AG04449 (cell line): Measurements from ENCODE around the gene SERPINB11.
"Not testable (repeated sequence)": the region's sequence is repeated elsewhere in the genome, so short reads cannot be mapped to it uniquely, and the experiment has no call there.

Source experiments
- CTCF ChIA-PET: fragments of 350-600 bp; formaldehyde crosslinking; extraction: SDS; loops from one replicate; lab custom pipeline; 2021; ENCODE audit warnings: antibody characterized with exemption; lab: Yijun Ruan, JAX
- POLR2A ChIA-PET: fragments of 400-600, 350-600 bp; formaldehyde crosslinking; extraction: SDS; loops from one replicate; lab custom pipeline; 2020; ENCODE audit warnings: antibody characterized with exemption, inconsistent platforms; lab: Yijun Ruan, JAX
- DNase-seq: peaks from one replicate; pipeline ENCODE4 v3.0.0-alpha.2; 2010; ENCODE audit warnings: low read depth, low spot score
- H3K4me3 ChIP-seq: 2 replicates; pipeline ENCODE4 v1.5.1; 2011; ENCODE audit warnings: low read depth, mild to moderate bottlenecking, control low read depth, low read length
- CTCF ChIP-seq: IDR thresholded peaks from one replicate; pipeline ENCODE4 v1.5.1; 2011; ENCODE audit warnings: mild to moderate bottlenecking, moderate library complexity, low read length, control low read depth, inconsistent platforms; ENCODE audit not compliant: insufficient read depth; ENCODE audit errors: missing control alignments

SERPINB11 gene

GRCh38 chr18:63758615-63759240 lies 56.0 kb downstream of the SERPINB11 start:
- POLR2A ChIA-PET: no interaction called here
- TF ChIP-seq CTCF: no peak
- no peak overlapping the region for H3K4me3 ChIP-seq
- CTCF ChIA-PET: interaction anchor here (1.1 to 2.2 kb wide), 2 partner anchors 17 to 240 kb away, joined by 3 to 12 read pairs; no protein-coding TSS in a partner anchor
- no peak for DNase-seq

GRCh38 chr18:63759786-63760185 lies 57.0 kb downstream of the SERPINB11 start:
- H3K4me3 ChIP-seq, DNase-seq, POLR2A ChIA-PET, CTCF ChIA-PET: not testable (repeated sequence)

GRCh38 chr18:63762518-63762917 lies 59.8 kb downstream of the SERPINB11 start:
- peak; percentile 73 for DNase-seq
- ChIA-PET CTCF (interaction anchor here (1.5 kb wide), 1 partner anchor 21 kb away, joined by 5 read pairs; no protein-coding TSS in a partner anchor), POLR2A (no interaction called here)
- TF ChIP-seq CTCF: no peak
- no peak overlapping the region for H3K4me3 ChIP-seq

GRCh38 chr18:63763831-63764600 lies 61.3 kb downstream of the SERPINB11 start:
- no peak overlapping the region for H3K4me3 ChIP-seq
- DNase-seq: peak; percentile 67
- CTCF ChIA-PET: interaction anchor here (0.9 to 1.5 kb wide), 4 partner anchors 22 to 246 kb away, joined by 3 to 5 read pairs (median 4); no protein-coding TSS in a partner anchor
- POLR2A ChIA-PET: interaction anchor here (0.7 kb wide), 1 partner anchor 59 kb away, joined by 4 read pairs; no protein-coding TSS in a partner anchor
- no peak for TF ChIP-seq CTCF

GRCh38 chr18:63765837-63766236 lies 63.1 kb downstream of the SERPINB11 start:
- CTCF ChIA-PET: interaction anchor here (1.2 kb wide), 1 partner anchor 24 kb away, joined by 3 read pairs; no protein-coding TSS in a partner anchor
- POLR2A ChIA-PET: no interaction called here

More at GRCh38 chr18:63765837-63766236, 63.1 kb downstream of the SERPINB11 start:
- H3K4me3 ChIP-seq: no peak overlapping the region
- TF ChIP-seq CTCF: no peak
- no peak for DNase-seq
